Hepatocyte (in vitro differentiated cells): Measurements from ENCODE around the gene OBSCN. TPM values are rescaled to one million over a fixed set of nuclear protein-coding genes. Genes with fewer than 3 reads are reported as not detected.

Experiments used
- DNase-seq: peaks from one replicate; pipeline ENCODE4 v3.0.0-alpha.2; 2016; ENCODE audit warnings: low spot score
- H2AFZ ChIP-seq: fragments of 200-600 bp; sonication (generic); 2 replicates; pipeline ENCODE4 v1.6.0; 2016; ENCODE audit warnings: antibody characterized with exemption, mild to moderate bottlenecking
- H3K27ac ChIP-seq: fragments of 200-600 bp; sonication (generic); 2 replicates; pipeline ENCODE4 v1.5.1; 2016; ENCODE audit warnings: mild to moderate bottlenecking
- H3K27me3 ChIP-seq: fragments of 200-600 bp; sonication (generic); 2 replicates; pipeline ENCODE4 v1.6.1; 2016
- H3K36me3 ChIP-seq: fragments of 200-600 bp; sonication (generic); replicated peaks from 2 replicates; pipeline ENCODE4 v1.5.1; 2016; ENCODE audit warnings: low read depth; ENCODE audit not compliant: insufficient read depth
- H3K4me1 ChIP-seq: fragments of 200-600 bp; sonication (generic); 2 replicates; pipeline ENCODE4 v1.5.1; 2016; ENCODE audit warnings: mild to moderate bottlenecking, moderate library complexity; ENCODE audit not compliant: insufficient read depth
- H3K4me2 ChIP-seq: fragments of 200-600 bp; sonication (generic); 2 replicates; pipeline ENCODE4 v1.6.0; 2016
- H3K4me3 ChIP-seq: fragments of 200-600 bp; sonication (generic); 2 replicates; pipeline ENCODE4 v1.5.1; 2016; ENCODE audit warnings: mild to moderate bottlenecking
- H3K79me2 ChIP-seq: fragments of 200-600 bp; sonication (generic); 2 replicates; pipeline ENCODE4 v1.6.0; 2017; ENCODE audit warnings: mild to moderate bottlenecking
- H3K9me2 ChIP-seq: fragments of 200-600 bp; sonication (generic); replicated peaks from 2 replicates; pipeline ENCODE4 v1.6.0; 2017; ENCODE audit warnings: mild to moderate bottlenecking; ENCODE audit not compliant: insufficient read depth
- H3K9me3 ChIP-seq: fragments of 200-600 bp; sonication (generic); 2 replicates; pipeline ENCODE4 v1.5.1; 2016; ENCODE audit warnings: low read depth, mild to moderate bottlenecking
- H4K20me1 ChIP-seq: fragments of 200-600 bp; sonication (generic); 2 replicates; pipeline ENCODE4 v1.6.0; 2016; ENCODE audit warnings: mild to moderate bottlenecking; ENCODE audit not compliant: insufficient read depth, poor library complexity, severe bottlenecking
- EZH2 ChIP-seq: fragments of 200-600 bp; sonication (generic); IDR thresholded peaks from 2 replicates; pipeline ENCODE4 v1.6.1; 2016; ENCODE audit warnings: antibody characterized with exemption, mild to moderate bottlenecking, borderline replicate concordance
- EZH2phosphoT487 ChIP-seq: fragments of 200-600 bp; sonication (generic); IDR thresholded peaks from one replicate; pipeline ENCODE4 v1.6.1; 2018; ENCODE audit warnings: antibody characterized with exemption, mild to moderate bottlenecking, low read depth, moderate library complexity; ENCODE audit not compliant: unreplicated experiment, severe bottlenecking
- WGBS: methylation state at CpG from one replicate; pipeline ENCODE4 v1.1.6; 2016; ENCODE audit warnings: low lambda C conversion rate; ENCODE audit errors: missing lambda C conversion rate; 5-methylcytosine and 5-hydroxymethylcytosine counted together
- polyA plus RNA-seq: library from polyadenylated mRNA; unstranded; fragments of >200 nt; fragmentation: Nextera tagmentation; extraction: Ambion mirVana; gene quantifications from 2 replicates; pipeline ENCODE4 v1.2.1, GENCODE V29; 2016
- total RNA-seq: library from RNA; depleted of rRNA; stranded (reverse); fragments of >200 nt; gene quantifications from 2 replicates; pipeline ENCODE4 v1.2.3, GENCODE V29; 2014
- TF ChIP-seq, protein P1 (sequence below): fragments of 200-600 bp; sonication (generic); IDR thresholded peaks from 2 replicates; pipeline ENCODE4 v1.5.1; 2016; ENCODE audit warnings: antibody characterized with exemption, mild to moderate bottlenecking; ENCODE audit not compliant: poor library complexity

The OBSCN gene
- total and polyA plus RNA-seq, 2 experiments from 2014 or later, result 15.0 to 22.4 TPM

GRCh38 chr1:228321435-228321834 is 113.6 kb downstream of the OBSCN start:
- TF ChIP-seq, protein P1, sequence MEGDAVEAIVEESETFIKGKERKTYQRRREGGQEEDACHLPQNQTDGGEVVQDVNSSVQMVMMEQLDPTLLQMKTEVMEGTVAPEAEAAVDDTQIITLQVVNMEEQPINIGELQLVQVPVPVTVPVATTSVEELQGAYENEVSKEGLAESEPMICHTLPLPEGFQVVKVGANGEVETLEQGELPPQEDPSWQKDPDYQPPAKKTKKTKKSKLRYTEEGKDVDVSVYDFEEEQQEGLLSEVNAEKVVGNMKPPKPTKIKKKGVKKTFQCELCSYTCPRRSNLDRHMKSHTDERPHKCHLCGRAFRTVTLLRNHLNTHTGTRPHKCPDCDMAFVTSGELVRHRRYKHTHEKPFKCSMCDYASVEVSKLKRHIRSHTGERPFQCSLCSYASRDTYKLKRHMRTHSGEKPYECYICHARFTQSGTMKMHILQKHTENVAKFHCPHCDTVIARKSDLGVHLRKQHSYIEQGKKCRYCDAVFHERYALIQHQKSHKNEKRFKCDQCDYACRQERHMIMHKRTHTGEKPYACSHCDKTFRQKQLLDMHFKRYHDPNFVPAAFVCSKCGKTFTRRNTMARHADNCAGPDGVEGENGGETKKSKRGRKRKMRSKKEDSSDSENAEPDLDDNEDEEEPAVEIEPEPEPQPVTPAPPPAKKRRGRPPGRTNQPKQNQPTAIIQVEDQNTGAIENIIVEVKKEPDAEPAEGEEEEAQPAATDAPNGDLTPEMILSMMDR, result no peak
- TF ChIP-seq EZH2phosphoT487, result no peak
- no peak for TF ChIP-seq EZH2
- no peaks in the 10 kb centered on the region for H3K4me1 ChIP-seq
- no peak overlapping the region for H3K27ac ChIP-seq
- no peak overlapping the region for H2AFZ ChIP-seq
- no peaks in the 10 kb centered on the region for H3K36me3 ChIP-seq
- WGBS, result 98% methylated on average over 11 of the region's 11 CpGs
- no peak for DNase-seq
- H3K4me3 ChIP-seq, result no peak overlapping the region
- no peak overlapping the region for H3K4me2 ChIP-seq
- H3K9me2 ChIP-seq, result no peaks in the 10 kb centered on the region
- no peaks in the 10 kb centered on the region for H3K79me2 ChIP-seq
- H3K9me3 ChIP-seq, result no peaks in the 10 kb centered on the region
- no peaks in the 10 kb centered on the region for H3K27me3 ChIP-seq
- no peaks in the 10 kb centered on the region for H4K20me1 ChIP-seq

DNA sequence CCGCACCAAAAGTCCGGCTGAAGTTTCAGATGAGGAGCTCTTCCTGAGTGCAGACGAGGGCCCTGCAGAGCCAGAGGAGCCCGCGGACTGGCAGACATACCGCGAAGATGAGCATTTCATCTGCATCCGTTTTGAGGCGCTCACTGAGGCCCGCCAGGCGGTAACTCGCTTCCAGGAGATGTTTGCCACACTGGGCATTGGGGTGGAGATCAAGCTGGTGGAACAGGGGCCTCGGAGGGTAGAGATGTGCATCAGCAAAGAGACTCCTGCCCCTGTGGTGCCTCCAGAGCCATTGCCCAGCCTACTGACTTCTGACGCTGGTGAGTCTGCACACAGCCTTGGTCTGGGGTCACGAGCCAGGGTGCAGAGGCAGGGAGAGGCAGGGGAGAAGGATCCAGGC is 114.1 kb downstream of the OBSCN start:
- Histone ChIP-seq H3K27ac (no peak overlapping the region), H3K9me3 (no peaks in the 10 kb centered on the region), H3K79me2 (no peaks in the 10 kb centered on the region), H3K36me3 (no peaks in the 10 kb centered on the region), H3K9me2 (no peaks in the 10 kb centered on the region), H2AFZ (no peak overlapping the region), H3K4me1 (no peaks in the 10 kb centered on the region), H4K20me1 (no peaks in the 10 kb centered on the region), H3K4me3 (no peak overlapping the region), H3K27me3 (no peaks in the 10 kb centered on the region), H3K4me2 (no peak overlapping the region)
- 96% methylated on average over 15 of the region's 15 CpGs for WGBS
- DNase-seq, result no peak
- TF ChIP-seq, protein P1, result no peak
- no peak for TF ChIP-seq EZH2phosphoT487
- TF ChIP-seq EZH2, result no peak

GRCh38 chr1:228323401-228323800 is 115.6 kb downstream of the OBSCN start:
- no peak for TF ChIP-seq EZH2phosphoT487
- no peak for TF ChIP-seq EZH2
- TF ChIP-seq, protein P1, result no peak
- no peaks in the 10 kb centered on the region for H3K9me2 ChIP-seq
- no peak overlapping the region for H3K4me3 ChIP-seq
- no peaks in the 10 kb centered on the region for H3K27me3 ChIP-seq
- H3K9me3 ChIP-seq, result no peaks in the 10 kb centered on the region
- no peaks in the 10 kb centered on the region for H4K20me1 ChIP-seq
- 97% methylated on average over 9 of the region's 9 CpGs for WGBS
- no peaks in the 10 kb centered on the region for H3K79me2 ChIP-seq
- no peak overlapping the region for H3K27ac ChIP-seq
- H3K4me1 ChIP-seq, result no peaks in the 10 kb centered on the region
- H3K4me2 ChIP-seq, result no peak overlapping the region
- no peaks in the 10 kb centered on the region for H3K36me3 ChIP-seq
- no peak for DNase-seq
- H2AFZ ChIP-seq, result no peak overlapping the region

DNA sequence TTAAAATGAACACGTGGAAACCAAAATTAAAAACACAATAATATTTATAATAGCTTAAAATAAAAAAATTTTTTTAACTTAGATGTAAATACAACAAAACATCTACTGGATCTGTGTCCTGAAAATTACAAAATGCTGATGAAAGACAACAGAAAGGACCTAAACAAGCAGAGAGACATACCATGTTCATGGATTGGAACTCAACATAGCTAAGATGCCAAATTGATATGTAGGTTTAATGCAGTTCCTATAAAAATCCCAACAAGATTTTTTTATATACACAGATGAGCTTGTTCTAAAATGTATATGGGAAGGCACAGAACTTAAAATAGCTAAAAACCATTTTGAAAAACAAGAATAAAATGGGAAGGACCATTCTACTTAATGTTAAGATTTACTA is 117.4 kb downstream of the OBSCN start:
- no peak overlapping the region for H3K27ac ChIP-seq
- H3K4me2 ChIP-seq, result no peak overlapping the region
- no peaks in the 10 kb centered on the region for H3K4me1 ChIP-seq
- no peaks in the 10 kb centered on the region for H3K79me2 ChIP-seq
- TF ChIP-seq EZH2phosphoT487, result no peak
- TF ChIP-seq EZH2, result no peak
- TF ChIP-seq, protein P1, result no peak
- WGBS, result 81% methylated on average over 1 of the region's 1 CpG
- no peak overlapping the region for H3K4me3 ChIP-seq
- DNase-seq, result no peak
- H3K9me2 ChIP-seq, result no peaks in the 10 kb centered on the region
- H3K36me3 ChIP-seq, result no peaks in the 10 kb centered on the region
- H3K27me3 ChIP-seq, result no peaks in the 10 kb centered on the region
- H3K9me3 ChIP-seq, result no peaks in the 10 kb centered on the region
- H4K20me1 ChIP-seq, result no peaks in the 10 kb centered on the region
- no peak overlapping the region for H2AFZ ChIP-seq
